ENCODE data around the gene DCX.

GRCh38 chrX:111375747-111376146 lies 36.2 kb downstream of the DCX start:
- TF ChIP-seq, protein P1, sequence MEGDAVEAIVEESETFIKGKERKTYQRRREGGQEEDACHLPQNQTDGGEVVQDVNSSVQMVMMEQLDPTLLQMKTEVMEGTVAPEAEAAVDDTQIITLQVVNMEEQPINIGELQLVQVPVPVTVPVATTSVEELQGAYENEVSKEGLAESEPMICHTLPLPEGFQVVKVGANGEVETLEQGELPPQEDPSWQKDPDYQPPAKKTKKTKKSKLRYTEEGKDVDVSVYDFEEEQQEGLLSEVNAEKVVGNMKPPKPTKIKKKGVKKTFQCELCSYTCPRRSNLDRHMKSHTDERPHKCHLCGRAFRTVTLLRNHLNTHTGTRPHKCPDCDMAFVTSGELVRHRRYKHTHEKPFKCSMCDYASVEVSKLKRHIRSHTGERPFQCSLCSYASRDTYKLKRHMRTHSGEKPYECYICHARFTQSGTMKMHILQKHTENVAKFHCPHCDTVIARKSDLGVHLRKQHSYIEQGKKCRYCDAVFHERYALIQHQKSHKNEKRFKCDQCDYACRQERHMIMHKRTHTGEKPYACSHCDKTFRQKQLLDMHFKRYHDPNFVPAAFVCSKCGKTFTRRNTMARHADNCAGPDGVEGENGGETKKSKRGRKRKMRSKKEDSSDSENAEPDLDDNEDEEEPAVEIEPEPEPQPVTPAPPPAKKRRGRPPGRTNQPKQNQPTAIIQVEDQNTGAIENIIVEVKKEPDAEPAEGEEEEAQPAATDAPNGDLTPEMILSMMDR (IDR thresholded peaks at IDR 0.05): no peak
- no peak for TF ChIP-seq POLR2A (IDR thresholded peaks at IDR 0.05)

Measured in body of pancreas (tissue), 4 donors.